Thyroid gland (tissue), 4 donors: ENCODE results near the gene PPP3CA.

Experiments
- CTCF ChIP-seq, 6 experiments: fragments of 200-600 bp in 3 of 6; fragments of 450-650 bp in 3 of 6; sonication (generic) in 3 of 6; IDR thresholded peaks; one replicate each; pipeline ENCODE4 v1.5.1; 2016 to 2019; ENCODE audit warnings: antibody characterized with exemption in 6 of 6, mild to moderate bottlenecking in 2 of 6, inconsistent platforms in 1 of 6, moderate library complexity in 1 of 6
- POLR2A ChIP-seq, 2 donors: fragments of 450-650 bp; IDR thresholded peaks; one replicate each; pipeline ENCODE4 v1.6.1; 2017; ENCODE audit warnings: antibody characterized with exemption in 2 of 2, mild to moderate bottlenecking in 2 of 2, moderate library complexity in 1 of 2

GRCh38 chr4:101160792-101161592 lies 186.3 kb downstream of the PPP3CA start:
- TF ChIP-seq CTCF (IDR thresholded peaks at IDR 0.05) (no peak), POLR2A (IDR thresholded peaks at IDR 0.05) (no peak)
